Skin epidermis (tissue), 12 donors: ENCODE measurements around the gene LDAH.

Source experiments
- H3K27ac ChIP-seq, 21 experiments: fragments of 200-600 bp; sonication (generic) in 11 of 21; one replicate each; pipeline ENCODE4 v1.5.0; 2020; ENCODE audit warnings: mild to moderate bottlenecking in 3 of 21, inconsistent platforms in 2 of 21, moderate library complexity in 2 of 21
- H3K4me3 ChIP-seq, 7 experiments: fragments of 200-600 bp; sonication (generic) in 2 of 7; one replicate each; pipeline ENCODE4 v1.5.0; 2020; ENCODE audit warnings: inconsistent platforms in 2 of 7, mild to moderate bottlenecking in 2 of 7, moderate library complexity in 1 of 7

LDAH gene

DNA sequence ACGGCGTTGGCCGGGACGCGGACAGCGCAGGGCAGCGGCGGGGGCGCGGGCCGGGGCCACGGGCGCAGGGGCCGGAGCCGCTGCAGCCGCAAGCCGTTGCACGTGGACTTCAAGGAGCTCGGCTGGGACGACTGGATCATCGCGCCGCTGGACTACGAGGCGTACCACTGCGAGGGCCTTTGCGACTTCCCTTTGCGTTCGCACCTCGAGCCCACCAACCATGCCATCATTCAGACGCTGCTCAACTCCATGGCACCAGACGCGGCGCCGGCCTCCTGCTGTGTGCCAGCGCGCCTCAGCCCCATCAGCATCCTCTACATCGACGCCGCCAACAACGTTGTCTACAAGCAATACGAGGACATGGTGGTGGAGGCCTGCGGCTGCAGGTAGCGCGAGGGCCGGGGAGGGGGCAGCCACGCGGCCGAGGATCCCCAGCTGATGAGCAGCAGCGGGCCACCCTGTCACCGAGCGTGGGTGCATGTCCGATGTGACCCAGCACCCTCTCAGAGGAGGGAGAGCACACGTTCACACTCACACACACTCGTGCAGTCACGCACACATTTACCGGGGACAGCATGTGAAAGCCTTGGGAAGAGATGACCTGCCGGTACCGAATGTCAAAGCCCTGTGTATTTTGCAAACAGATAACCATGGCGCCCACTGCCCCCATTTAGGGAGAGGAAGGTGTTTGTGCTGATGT lies 151.7 kb downstream of the LDAH start:
- no peak overlapping the region for H3K4me3 ChIP-seq
- no peak overlapping the region for H3K27ac ChIP-seq

DNA sequence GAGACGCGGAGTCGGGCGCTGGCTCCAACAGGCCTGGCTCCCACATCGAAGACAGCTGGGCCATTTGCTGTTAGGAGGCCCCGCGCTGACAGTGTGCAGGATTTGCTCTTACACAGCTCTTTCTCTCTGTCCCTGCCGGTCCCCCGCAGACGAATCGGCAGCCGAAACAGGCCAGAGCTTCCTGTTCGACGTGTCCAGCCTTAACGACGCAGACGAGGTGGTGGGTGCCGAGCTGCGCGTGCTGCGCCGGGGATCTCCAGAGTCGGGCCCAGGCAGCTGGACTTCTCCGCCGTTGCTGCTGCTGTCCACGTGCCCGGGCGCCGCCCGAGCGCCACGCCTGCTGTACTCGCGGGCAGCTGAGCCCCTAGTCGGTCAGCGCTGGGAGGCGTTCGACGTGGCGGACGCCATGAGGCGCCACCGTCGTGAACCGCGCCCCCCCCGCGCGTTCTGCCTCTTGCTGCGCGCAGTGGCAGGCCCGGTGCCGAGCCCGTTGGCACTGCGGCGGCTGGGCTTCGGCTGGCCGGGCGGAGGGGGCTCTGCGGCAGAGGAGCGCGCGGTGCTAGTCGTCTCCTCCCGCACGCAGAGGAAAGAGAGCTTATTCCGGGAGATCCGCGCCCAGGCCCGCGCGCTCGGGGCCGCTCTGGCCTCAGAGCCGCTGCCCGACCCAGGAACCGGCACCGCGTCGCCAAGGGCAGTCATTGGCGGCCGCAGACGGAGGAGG lies 152.4 kb downstream of the LDAH start:
- Histone ChIP-seq H3K4me3 (no peak overlapping the region), H3K27ac (no peak overlapping the region)

GRCh38 chr2:20669562-20670314 lies 153.2 kb downstream of the LDAH start:
- Histone ChIP-seq H3K27ac (no peak overlapping the region), H3K4me3 (no peak overlapping the region)

GRCh38 chr2:20668871-20669475 lies 153.9 kb downstream of the LDAH start:
- Histone ChIP-seq H3K4me3 (no peak overlapping the region), H3K27ac (peak overlapping the region in 1 of 21 experiments; percentile 22)

DNA sequence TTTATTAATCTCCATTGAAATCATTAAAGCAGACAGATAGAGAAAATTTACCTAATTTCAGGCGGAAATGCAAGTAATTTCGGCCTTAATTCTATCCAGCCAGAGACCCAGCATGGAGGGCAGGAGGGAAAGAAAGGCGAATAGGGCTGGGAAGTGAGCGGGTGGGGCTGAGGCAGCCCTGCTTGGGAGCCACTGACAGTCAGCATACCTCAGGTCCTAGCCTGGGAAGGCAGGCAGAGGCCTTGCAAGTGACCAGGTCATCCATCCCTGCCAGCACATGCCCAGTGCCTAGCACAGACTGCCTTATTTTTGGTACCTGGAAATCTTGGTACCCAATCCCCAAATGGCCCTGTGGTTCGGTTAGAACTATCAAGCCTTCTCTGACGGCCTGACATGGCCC lies 154.4 kb downstream of the LDAH start:
- no peak overlapping the region for H3K27ac ChIP-seq
- no peak overlapping the region for H3K4me3 ChIP-seq

GRCh38 chr2:20667531-20668401 lies 155.1 kb downstream of the LDAH start:
- peak overlapping the region in 5 of 7 experiments; percentile 7 to 42 (median 21) for H3K4me3 ChIP-seq
- H3K27ac ChIP-seq: peak overlapping the region in 6 of 21 experiments; percentile 7 to 71 (median 34)

DNA sequence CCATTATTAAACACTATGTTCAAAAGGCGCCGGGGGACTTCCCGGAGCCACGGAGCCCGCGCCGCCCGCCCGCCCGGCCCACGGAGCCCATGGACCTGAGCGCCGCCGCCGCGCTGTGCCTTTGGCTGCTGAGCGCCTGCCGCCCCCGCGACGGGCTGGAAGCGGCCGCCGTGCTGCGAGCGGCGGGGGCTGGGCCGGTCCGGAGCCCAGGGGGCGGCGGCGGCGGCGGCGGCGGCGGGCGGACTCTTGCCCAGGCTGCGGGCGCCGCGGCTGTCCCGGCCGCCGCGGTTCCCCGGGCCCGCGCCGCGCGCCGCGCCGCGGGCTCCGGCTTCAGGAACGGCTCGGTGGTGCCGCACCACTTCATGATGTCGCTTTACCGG lies 155.8 kb downstream of the LDAH start:
- Histone ChIP-seq H3K4me3 (peak overlapping the region; percentile 21 to 42 (median 32)), H3K27ac (peak overlapping the region in 5 of 21 experiments; percentile 7 to 74 (median 29))

DNA sequence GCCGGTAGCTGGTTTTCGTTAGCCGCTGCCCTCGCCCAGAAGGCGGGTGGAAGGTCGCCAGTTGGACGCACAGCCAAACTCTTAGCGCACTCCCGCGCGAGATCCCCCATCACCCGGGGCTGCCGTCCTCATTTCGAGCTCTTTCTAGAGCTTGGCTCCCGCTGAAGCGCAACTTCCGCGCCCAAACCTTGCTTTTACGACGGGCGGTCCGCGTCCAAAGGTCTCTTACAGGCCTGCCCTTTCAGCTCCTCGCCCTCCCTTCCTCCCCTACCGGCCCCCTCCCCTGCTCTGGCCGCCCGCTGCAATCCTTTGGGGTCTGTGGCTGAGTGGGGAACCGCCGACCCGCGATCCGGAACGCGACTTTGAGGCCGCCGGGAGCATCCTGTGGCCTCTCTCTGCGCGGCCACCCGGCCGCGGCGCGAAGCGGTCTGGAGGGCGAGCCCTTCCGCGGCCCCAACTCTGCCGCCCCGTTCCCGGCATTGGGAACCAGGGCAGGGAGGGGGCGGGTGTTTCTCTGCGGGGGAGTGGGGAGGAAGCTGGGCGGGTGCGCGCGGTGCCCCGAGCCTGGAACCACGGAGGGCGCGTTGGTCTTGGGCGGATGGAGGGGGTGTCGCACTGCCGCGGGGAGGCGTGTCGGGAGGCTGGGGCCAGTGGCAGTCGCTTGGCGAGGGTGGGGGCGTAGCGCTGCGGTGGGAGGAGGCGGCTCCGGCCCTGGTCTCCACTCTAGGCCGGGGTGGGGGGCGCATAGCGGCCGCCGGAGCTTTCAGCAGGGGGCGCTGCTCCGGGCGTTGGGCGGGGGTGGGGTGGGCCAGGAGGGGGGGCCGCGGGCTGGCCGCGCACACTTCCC lies 156.4 kb downstream of the LDAH start, which contains the start of gene GDF7:
TSS of gene GDF7 (plus strand) at position 841 of the 847 bp plus-strand sequence. CDS start 96 bp downstream, outside the sequence.
- H3K27ac ChIP-seq: peak within 1 kb of the TSS in 7 of 21 experiments; percentile 3 to 74 (median 31)
- peak within 1 kb of the TSS; percentile 21 to 42 (median 32) for H3K4me3 ChIP-seq

DNA sequence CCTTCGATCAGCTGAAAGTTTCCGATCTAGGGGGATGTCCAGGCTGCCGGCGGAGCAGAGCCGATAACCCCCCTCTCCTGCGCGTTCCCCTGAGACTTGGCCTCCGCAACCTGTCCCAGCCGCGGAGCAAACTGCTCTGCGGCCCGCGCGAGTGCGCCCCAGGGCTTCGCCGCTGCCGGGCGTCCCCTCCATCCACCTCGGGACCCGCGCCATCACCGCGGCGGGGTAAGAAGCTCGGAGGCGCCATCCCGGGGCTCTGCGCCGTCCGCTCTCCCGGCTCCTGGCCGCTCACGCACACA lies 156.9 kb downstream of the LDAH start:
- H3K4me3 ChIP-seq: peak overlapping the region; percentile 19 to 42 (median 32)
- H3K27ac ChIP-seq: peak overlapping the region in 2 of 21 experiments; percentile 3 to 74

DNA sequence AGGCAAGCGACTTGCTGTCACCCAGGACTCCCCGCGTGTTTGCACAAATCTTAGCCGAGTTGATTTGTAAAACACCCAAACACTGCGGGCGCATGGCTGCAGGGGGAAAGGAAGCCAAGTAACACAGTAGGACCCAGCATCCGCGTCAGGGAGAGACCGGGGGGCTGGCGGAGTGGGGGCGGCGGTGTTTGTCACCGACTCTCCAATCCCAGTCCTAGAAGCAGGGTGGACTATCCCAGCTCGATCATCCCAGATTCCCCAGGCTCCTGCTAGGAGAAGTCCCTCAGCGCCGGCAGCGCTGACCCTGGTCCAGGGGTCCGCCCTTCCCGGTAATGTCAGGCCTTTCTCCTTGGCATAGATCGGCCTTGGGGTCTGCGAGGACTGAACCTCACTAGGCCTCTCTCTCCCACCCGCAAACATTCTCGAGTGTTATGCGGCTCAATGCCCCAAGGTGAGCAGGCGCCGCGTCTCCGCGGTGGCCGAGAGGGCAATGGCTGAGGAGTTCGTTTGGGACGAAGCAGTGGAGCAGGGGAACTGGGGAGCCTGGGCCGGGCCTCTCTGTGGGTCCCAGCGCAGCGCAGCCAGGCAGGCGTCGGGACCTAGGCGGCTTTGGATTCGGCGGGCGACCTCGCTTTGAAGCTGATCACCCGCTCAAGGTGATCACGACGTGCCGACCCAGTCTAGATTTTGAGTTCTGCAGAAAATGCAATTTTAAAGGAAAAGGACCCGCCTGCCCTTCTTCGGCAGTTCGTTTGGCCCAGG lies 157.5 kb downstream of the LDAH start:
- peak overlapping the region in 5 of 7 experiments; percentile 19 to 42 (median 33) for H3K4me3 ChIP-seq
- peak overlapping the region in 1 of 21 experiments; percentile 74 for H3K27ac ChIP-seq

- Histone ChIP-seq H3K4me3 (no peak overlapping the region), H3K27ac (no peak overlapping the region)
These were observed 158.3 kb downstream of the LDAH start for GRCh38 chr2:20664431-20665242.

- H3K27ac ChIP-seq: no peak overlapping the region
These were observed 158.9 kb downstream of the LDAH start for GRCh38 chr2:20664071-20664390.

GRCh38 chr2:20663196-20664070 lies 159.5 kb downstream of the LDAH start:
- no peak overlapping the region for H3K27ac ChIP-seq
- H3K4me3 ChIP-seq: no peak overlapping the region

More at GRCh38 chr2:20664071-20664390, 158.9 kb downstream of the LDAH start:
- H3K4me3 ChIP-seq: no peak overlapping the region

DNA sequence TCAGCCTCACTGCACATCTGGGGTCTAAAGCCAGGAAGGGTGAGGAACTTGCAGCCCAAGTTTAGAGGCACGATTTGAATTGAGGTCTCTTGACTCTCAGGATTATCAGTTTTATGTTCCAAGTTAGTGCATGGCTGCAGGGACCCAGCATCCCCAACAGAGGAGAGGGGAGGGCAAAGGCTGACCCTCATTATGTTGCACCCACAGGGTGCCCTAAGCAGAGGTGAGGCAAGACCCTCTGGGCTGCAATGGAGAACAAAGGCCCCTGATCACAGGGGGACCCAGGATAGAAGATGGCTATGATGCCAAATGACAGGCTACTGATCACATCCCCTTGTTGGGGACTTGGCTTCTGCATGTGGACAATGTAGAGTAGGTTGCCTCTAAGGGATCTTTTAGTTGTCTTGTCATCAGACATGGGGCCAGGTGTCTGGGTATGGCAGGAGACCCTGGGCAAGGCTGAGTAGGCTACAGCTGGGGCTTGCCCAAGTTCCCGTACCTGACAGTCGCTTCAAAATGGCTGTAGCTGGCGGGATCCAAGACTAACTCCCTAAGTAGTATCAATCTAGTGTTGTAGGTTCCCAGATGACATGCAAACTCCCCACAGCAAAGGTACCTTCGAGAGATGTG lies 160.5 kb downstream of the LDAH start:
- no peak overlapping the region for H3K4me3 ChIP-seq

More for the DNA sequence above, 160.5 kb downstream of the LDAH start:
- H3K27ac ChIP-seq: no peak overlapping the region
